Mesenchymal stem cell (in vitro differentiated cells and primary cell): ENCODE measurements around the gene SSBP4.
"Not testable (repeated sequence)": the region's sequence is repeated elsewhere in the genome, so short reads cannot be mapped to it uniquely, and the experiment has no call there.

Experiments used
- DNase-seq: peaks from one replicate; pipeline ENCODE4 v3.0.0-alpha.2; 2013
- H2AFZ ChIP-seq: one replicate; pipeline ENCODE4 v1.6.1; 2013; ENCODE audit warnings: low read depth, mild to moderate bottlenecking, control low read depth, inconsistent platforms, low read length, moderate library complexity
- H2AK5ac ChIP-seq: 2 replicates; pipeline ENCODE4 v1.6.1; 2013; ENCODE audit warnings: low read length, moderate library complexity, mild to moderate bottlenecking, inconsistent platforms; ENCODE audit not compliant: severe bottlenecking
- H2BK120ac ChIP-seq: one replicate; pipeline ENCODE4 v1.6.1; 2013; ENCODE audit warnings: low read depth, mild to moderate bottlenecking, inconsistent platforms, low read length, moderate library complexity
- H2BK12ac ChIP-seq, 2 experiments: one replicate each; pipeline ENCODE4 v1.6.1; 2013; ENCODE audit warnings: inconsistent platforms in 2 of 2, low read length in 2 of 2, mild to moderate bottlenecking in 2 of 2, moderate library complexity in 2 of 2, control low read depth in 1 of 2
- H2BK15ac ChIP-seq: one replicate; pipeline ENCODE4 v1.6.1; 2013; ENCODE audit warnings: mild to moderate bottlenecking, low read depth, inconsistent platforms; ENCODE audit not compliant: poor library complexity, severe bottlenecking
- H2BK5ac ChIP-seq: 2 replicates; pipeline ENCODE4 v1.6.1; 2013; ENCODE audit warnings: low read depth, mild to moderate bottlenecking, low read length, control low read depth, inconsistent platforms; ENCODE audit not compliant: poor library complexity, severe bottlenecking
- H3K14ac ChIP-seq, 2 experiments: one replicate each; pipeline ENCODE4 v1.6.1; 2013; ENCODE audit warnings: inconsistent platforms in 2 of 2, low read length in 2 of 2, control low read depth in 1 of 2, mild to moderate bottlenecking in 1 of 2, moderate library complexity in 1 of 2
- H3K18ac ChIP-seq, 2 experiments: one replicate each; pipeline ENCODE4 v1.6.1; 2013; ENCODE audit warnings: inconsistent platforms in 2 of 2, low read length in 2 of 2, control low read depth in 1 of 2, low read depth in 1 of 2, mild to moderate bottlenecking in 1 of 2
- H3K23ac ChIP-seq, 2 experiments: one replicate each; pipeline ENCODE4 v1.6.1; 2013; ENCODE audit warnings: inconsistent platforms in 2 of 2, low read length in 2 of 2, mild to moderate bottlenecking in 2 of 2, moderate library complexity in 2 of 2, control low read depth in 1 of 2
- H3K27ac ChIP-seq: 2 replicates; pipeline ENCODE4 v1.5.1; 2013; ENCODE audit warnings: mild to moderate bottlenecking, moderate library complexity, low read length, control low read depth, inconsistent platforms; ENCODE audit not compliant: poor library complexity, severe bottlenecking
- H3K27me3 ChIP-seq, 2 experiments: 2 replicates each; pipeline versions ENCODE4 v1.6.1 to v1.7.0; 2013; ENCODE audit warnings: low read length in 2 of 2, mild to moderate bottlenecking in 2 of 2, moderate library complexity in 2 of 2, control low read depth in 1 of 2, inconsistent platforms in 1 of 2; ENCODE audit not compliant: control insufficient read depth in 1 of 2, insufficient read depth in 1 of 2
- H3K36me3 ChIP-seq, 2 experiments: 2 replicates each; pipeline versions ENCODE4 v1.6.1 to v1.7.0; 2013; ENCODE audit warnings: low read length in 2 of 2, control low read depth in 1 of 2, inconsistent platforms in 1 of 2, low read depth in 1 of 2, mild to moderate bottlenecking in 1 of 2; ENCODE audit not compliant: insufficient read depth in 2 of 2, control insufficient read depth in 1 of 2
- H3K4ac ChIP-seq, 2 experiments: one replicate each; pipeline ENCODE4 v1.6.1; 2013; ENCODE audit warnings: inconsistent platforms in 2 of 2, low read length in 2 of 2, mild to moderate bottlenecking in 2 of 2, moderate library complexity in 2 of 2, control low read depth in 1 of 2, low read depth in 1 of 2
- H3K4me1 ChIP-seq: 2 replicates; pipeline ENCODE4 v1.6.1; 2013; ENCODE audit warnings: low read depth, low read length, control low read depth; ENCODE audit not compliant: control insufficient read depth, insufficient read depth
- H3K4me2 ChIP-seq: 2 replicates; pipeline ENCODE4 v1.6.1; 2013; ENCODE audit warnings: low read length, mild to moderate bottlenecking, inconsistent platforms; ENCODE audit not compliant: poor library complexity, severe bottlenecking
- H3K4me3 ChIP-seq, 2 experiments: 2 replicates each; pipeline versions ENCODE4 v1.5.1 to v1.7.0; 2013; ENCODE audit warnings: low read length in 2 of 2, mild to moderate bottlenecking in 2 of 2, control low read depth in 1 of 2, low read depth in 1 of 2; ENCODE audit not compliant: insufficient read depth in 1 of 2
- H3K79me1 ChIP-seq: replicated peaks from 2 replicates; pipeline ENCODE4 v1.6.1; 2013; ENCODE audit warnings: mild to moderate bottlenecking, control low read depth, low read length, inconsistent platforms; ENCODE audit not compliant: poor library complexity, severe bottlenecking
- H3K9ac ChIP-seq: 2 replicates; pipeline ENCODE4 v1.7.0; 2013; ENCODE audit warnings: mild to moderate bottlenecking, low read length, moderate library complexity
- H3K9me3 ChIP-seq: 2 replicates; pipeline ENCODE4 v1.7.0; 2013; ENCODE audit warnings: mild to moderate bottlenecking, low read length; ENCODE audit not compliant: control insufficient read depth
- H4K8ac ChIP-seq: one replicate; pipeline ENCODE4 v1.6.1; 2013; ENCODE audit warnings: inconsistent platforms, mild to moderate bottlenecking, low read length, moderate library complexity
- H4K91ac ChIP-seq: one replicate; pipeline ENCODE4 v1.6.1; 2013; ENCODE audit warnings: mild to moderate bottlenecking, low read length, inconsistent platforms
- WGBS: methylation state at CpG from one replicate; pipeline ENCODE4 v1.1.7; 2013; ENCODE audit warnings: mixed read lengths; 5-methylcytosine and 5-hydroxymethylcytosine counted together

The SSBP4 gene

DNA sequence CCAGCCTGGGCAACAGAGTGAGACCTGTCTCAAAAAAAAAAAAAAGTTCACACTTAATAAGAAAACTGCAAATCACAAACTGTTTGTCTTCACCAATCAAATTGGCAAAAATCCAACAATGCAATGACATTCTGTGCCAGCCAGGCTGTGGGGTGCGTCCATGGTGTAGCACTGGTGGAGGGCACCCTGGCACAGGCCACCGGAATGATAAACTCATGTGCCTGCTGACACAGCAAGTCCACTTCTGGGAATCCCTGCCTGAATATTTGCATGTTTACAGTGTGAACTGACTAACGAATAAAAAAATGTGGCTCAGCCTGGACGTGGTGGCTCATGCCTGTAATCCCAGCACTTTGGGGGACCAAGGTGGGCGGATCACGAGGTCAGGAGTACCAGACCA lies 20.2 kb upstream of the SSBP4 start:
- H3K9me3 ChIP-seq, result no peaks in the 10 kb centered on the region
- H3K4me1 ChIP-seq, result peaks cover 33% of the 10 kb centered on the region
- WGBS, result 35% methylated on average over 6 of the region's 6 CpGs
- H3K14ac ChIP-seq, result no peak overlapping the region
- H2BK12ac ChIP-seq, result peak overlapping the region in 1 of 2 experiments; percentile 66
- H3K27ac ChIP-seq, result peak overlapping the region; percentile 51
- H2BK120ac ChIP-seq, result no peak overlapping the region
- DNase-seq, result peak; percentile 80
- H2BK15ac ChIP-seq, result no peak overlapping the region
- peak overlapping the region; percentile 27 for H4K8ac ChIP-seq
- peaks cover 0 to 19% of the 10 kb centered on the region in 2 experiments for H3K27me3 ChIP-seq
- no peak overlapping the region for H4K91ac ChIP-seq
- H3K4me3 ChIP-seq, result no peak overlapping the region
- no peaks in the 10 kb centered on the region for H3K36me3 ChIP-seq
- no peak overlapping the region for H3K9ac ChIP-seq
- no peak overlapping the region for H3K4me2 ChIP-seq
- no peak overlapping the region for H3K23ac ChIP-seq
- H2AFZ ChIP-seq, result no peak overlapping the region
- H2AK5ac ChIP-seq, result no peak overlapping the region
- H2BK5ac ChIP-seq, result no peak overlapping the region
- no peak overlapping the region for H3K18ac ChIP-seq
- H3K79me1 ChIP-seq, result no peaks in the 10 kb centered on the region
- H3K4ac ChIP-seq, result no peak overlapping the region

DNA sequence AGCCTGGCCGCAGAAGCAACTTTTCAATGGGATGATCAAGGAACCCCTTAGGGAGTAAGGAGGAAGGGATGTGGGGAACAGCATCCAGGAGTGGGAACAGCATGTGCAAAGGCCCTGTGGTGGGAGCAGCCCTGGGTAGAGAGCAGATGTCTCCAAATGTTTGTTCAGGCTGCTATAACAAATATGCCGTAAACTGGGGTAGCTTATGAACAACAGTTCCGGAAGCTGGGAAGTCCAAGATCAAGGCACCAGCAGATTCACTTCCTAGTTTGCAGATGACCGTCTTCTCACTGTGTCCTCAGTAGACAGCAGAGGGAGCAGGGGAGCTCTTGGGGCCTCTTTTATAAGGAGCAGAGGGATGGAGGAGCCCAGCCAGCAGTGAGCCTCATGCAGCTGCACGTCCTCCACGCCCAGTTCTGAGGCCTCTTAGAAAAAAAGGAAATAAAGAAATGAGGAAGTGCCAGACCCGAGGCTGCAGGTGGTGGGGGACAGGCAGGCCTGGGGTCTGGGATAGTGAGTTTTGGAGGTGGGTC lies 17.6 kb upstream of the SSBP4 start:
- peak overlapping the region; percentile 73 for H2BK15ac ChIP-seq
- H3K4ac ChIP-seq, result peak overlapping the region in 1 of 2 experiments; percentile 59
- peak overlapping the region; percentile 40 for H3K9ac ChIP-seq
- H3K4me3 ChIP-seq, result no peak overlapping the region
- peak overlapping the region in 1 of 2 experiments; percentile 75 for H2BK12ac ChIP-seq
- peak overlapping the region; percentile 73 for H3K4me2 ChIP-seq
- peak overlapping the region; percentile 98 for H3K27ac ChIP-seq
- peak overlapping the region; percentile 81 for H4K8ac ChIP-seq
- 53% methylated on average over 7 of the region's 7 CpGs for WGBS
- peak overlapping the region in 1 of 2 experiments; percentile 17 for H3K23ac ChIP-seq
- peak overlapping the region; percentile 96 for H2AK5ac ChIP-seq
- no peaks in the 10 kb centered on the region for H3K79me1 ChIP-seq
- H2BK120ac ChIP-seq, result peak overlapping the region; percentile 90
- H3K27me3 ChIP-seq, result peaks cover 0 to 15% of the 10 kb centered on the region in 2 experiments
- peaks cover 34% of the 10 kb centered on the region for H3K4me1 ChIP-seq
- peak overlapping the region; percentile 69 for H4K91ac ChIP-seq
- peak; percentile 82 for DNase-seq
- H2BK5ac ChIP-seq, result peak overlapping the region; percentile 97
- peak overlapping the region; percentile 47 to 93 for H3K18ac ChIP-seq
- H3K36me3 ChIP-seq, result no peaks in the 10 kb centered on the region
- H3K14ac ChIP-seq, result no peak overlapping the region
- no peaks in the 10 kb centered on the region for H3K9me3 ChIP-seq
- no peak overlapping the region for H2AFZ ChIP-seq

- not testable (repeated sequence) for H4K91ac ChIP-seq, H3K9ac ChIP-seq, H3K27me3 ChIP-seq, DNase-seq, H3K4me3 ChIP-seq, H2BK15ac ChIP-seq, H3K18ac ChIP-seq, H3K23ac ChIP-seq, H3K79me1 ChIP-seq, H3K14ac ChIP-seq, H3K9me3 ChIP-seq, H3K36me3 ChIP-seq, H2AFZ ChIP-seq
- peak overlapping the region; percentile 91 for H2AK5ac ChIP-seq
- peak overlapping the region in 1 of 2 experiments; percentile 7 for H2BK12ac ChIP-seq
- peak overlapping the region in 1 of 2 experiments; percentile 59 for H3K4ac ChIP-seq
- H3K27ac ChIP-seq, result peak overlapping the region; percentile 98
- H4K8ac ChIP-seq, result peak overlapping the region; percentile 51
- peak overlapping the region; percentile 90 for H2BK120ac ChIP-seq
- WGBS, result 85% methylated on average over 13 of the region's 18 CpGs
- H3K4me2 ChIP-seq, result peak overlapping the region; percentile 73
- peak overlapping the region; percentile 97 for H2BK5ac ChIP-seq
- H3K4me1 ChIP-seq, result peaks cover 30% of the 10 kb centered on the region
Measured at GRCh38 chr19:18402455-18403248, 16.5 kb upstream of the SSBP4 start.

- not testable (repeated sequence) for H3K9ac ChIP-seq, H2BK15ac ChIP-seq, H3K27me3 ChIP-seq, H3K36me3 ChIP-seq, DNase-seq, H3K4me2 ChIP-seq, H2BK12ac ChIP-seq, H3K9me3 ChIP-seq, H3K4me3 ChIP-seq, H3K79me1 ChIP-seq, H4K8ac ChIP-seq, H2AFZ ChIP-seq, H2BK120ac ChIP-seq, H3K18ac ChIP-seq, H3K4ac ChIP-seq, H3K14ac ChIP-seq, H3K23ac ChIP-seq, H2AK5ac ChIP-seq, H4K91ac ChIP-seq, H2BK5ac ChIP-seq, H3K27ac ChIP-seq
- H3K4me1 ChIP-seq, result peaks cover 27% of the 10 kb centered on the region
- WGBS, result 94% methylated on average over 8 of the region's 11 CpGs
Measured at GRCh38 chr19:18405754-18406153, 13.4 kb upstream of the SSBP4 start.
